Esophagus muscularis mucosa (tissue), 4 donors: ENCODE results near the gene NAV1. TPM values are rescaled to one million over a fixed set of nuclear protein-coding genes. Genes with fewer than 3 reads are reported as not detected.

Experiments used
- DNase-seq: peaks from one replicate; pipeline ENCODE4 v3.0.0-alpha.2; 2017; ENCODE audit errors: extremely low spot score
- H3K27ac ChIP-seq, 4 donors: fragments of 200-600 bp; sonication (generic); replicated peaks in 1 of 4; 1 replicate in 3 of 4; 2 replicates in 1 of 4; pipeline ENCODE4 v1.5.1; 2016 to 2019; ENCODE audit warnings: mild to moderate bottlenecking in 1 of 4
- H3K27me3 ChIP-seq, 4 donors: fragments of 200-600 bp; sonication (generic); one replicate each; pipeline versions ENCODE4 v1.5.1 to v1.6.0; 2016 to 2019
- H3K36me3 ChIP-seq, 4 donors: fragments of 200-600 bp; sonication (generic); one replicate each; pipeline ENCODE4 v1.5.1; 2016 to 2019
- H3K4me1 ChIP-seq, 4 donors: fragments of 200-600 bp; sonication (generic); one replicate each; pipeline ENCODE4 v1.5.1; 2016 to 2019
- H3K4me3 ChIP-seq, 4 donors: fragments of 200-600 bp; sonication (generic); 1 replicate in 2 of 4; 2 replicates in 2 of 4; pipeline ENCODE4 v1.5.1; 2016 to 2019; ENCODE audit warnings: mild to moderate bottlenecking in 4 of 4, moderate library complexity in 1 of 4
- H3K9me3 ChIP-seq, 4 donors: fragments of 200-600 bp; sonication (generic); 1 replicate in 3 of 4; 2 replicates in 1 of 4; pipeline ENCODE4 v1.5.1; 2016 to 2019
- EP300 ChIP-seq: sonication (generic); formaldehyde crosslinking; IDR thresholded peaks from one replicate; pipeline ENCODE4 v1.6.1; 2017; ENCODE audit warnings: antibody characterized with exemption
- POLR2A ChIP-seq: fragments of 450-650 bp; IDR thresholded peaks from one replicate; pipeline ENCODE4 v1.6.1; 2017; ENCODE audit warnings: antibody characterized with exemption, moderate library complexity, mild to moderate bottlenecking, low read depth
- POLR2AphosphoS5 ChIP-seq, 2 donors: sonication (generic); formaldehyde crosslinking; IDR thresholded peaks; one replicate each; pipeline ENCODE4 v1.6.1; 2017; ENCODE audit warnings: antibody characterized with exemption in 2 of 2
- WGBS: methylation state at CpG from one replicate; pipeline ENCODE4 v1.1.5; 2018; 5-methylcytosine and 5-hydroxymethylcytosine counted together
- intact Hi-C: fragments of 100-400 bp; cut with DNase I; formaldehyde crosslinking; loops from one replicate; pipeline ENCODE4 v1.15.1; 2023
- total RNA-seq, 4 donors: library from RNA; depleted of rRNA; stranded (reverse); fragments of >200 nt; gene quantifications; one replicate each; pipeline versions ENCODE4 v1.1.0 to v1.2.1, GENCODE V29; 2016
- TF ChIP-seq, protein P1 (sequence below), 3 experiments: fragments of 200-600 bp in 2 of 3; fragments of 450-650 bp in 1 of 3; sonication (generic) in 2 of 3; IDR thresholded peaks; one replicate each; pipeline ENCODE4 v1.5.1; 2017 to 2019; ENCODE audit warnings: antibody characterized with exemption in 3 of 3, mild to moderate bottlenecking in 2 of 3, moderate library complexity in 1 of 3

NAV1 gene
- total RNA-seq, 4 donors from 2014 or later, result 12.9 to 35.5 (median 21.9) TPM

DNA sequence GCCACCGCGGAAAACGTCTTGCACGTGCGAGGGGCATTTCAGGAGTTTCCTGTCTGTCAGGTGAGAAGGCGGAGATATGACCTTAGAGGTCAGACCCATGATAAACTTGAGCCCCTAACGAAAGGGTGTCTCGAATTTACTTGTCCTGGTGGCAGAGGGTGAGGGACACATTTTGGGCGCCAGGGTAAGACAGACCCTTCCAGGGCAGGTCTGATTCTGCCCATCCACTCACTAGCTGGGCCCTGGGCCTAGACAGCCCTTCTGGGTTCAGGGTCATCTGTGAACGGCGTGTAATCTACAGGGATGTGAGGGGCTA is 31.6 kb upstream of the NAV1 start:
- H3K27ac ChIP-seq, result peak overlapping the region; percentile 93 to 99 (median 97)
- no peak for TF ChIP-seq POLR2A
- no peak for TF ChIP-seq EP300
- no peak for TF ChIP-seq POLR2AphosphoS5 (IDR thresholded peaks at IDR 0.05)
- TF ChIP-seq, protein P1, sequence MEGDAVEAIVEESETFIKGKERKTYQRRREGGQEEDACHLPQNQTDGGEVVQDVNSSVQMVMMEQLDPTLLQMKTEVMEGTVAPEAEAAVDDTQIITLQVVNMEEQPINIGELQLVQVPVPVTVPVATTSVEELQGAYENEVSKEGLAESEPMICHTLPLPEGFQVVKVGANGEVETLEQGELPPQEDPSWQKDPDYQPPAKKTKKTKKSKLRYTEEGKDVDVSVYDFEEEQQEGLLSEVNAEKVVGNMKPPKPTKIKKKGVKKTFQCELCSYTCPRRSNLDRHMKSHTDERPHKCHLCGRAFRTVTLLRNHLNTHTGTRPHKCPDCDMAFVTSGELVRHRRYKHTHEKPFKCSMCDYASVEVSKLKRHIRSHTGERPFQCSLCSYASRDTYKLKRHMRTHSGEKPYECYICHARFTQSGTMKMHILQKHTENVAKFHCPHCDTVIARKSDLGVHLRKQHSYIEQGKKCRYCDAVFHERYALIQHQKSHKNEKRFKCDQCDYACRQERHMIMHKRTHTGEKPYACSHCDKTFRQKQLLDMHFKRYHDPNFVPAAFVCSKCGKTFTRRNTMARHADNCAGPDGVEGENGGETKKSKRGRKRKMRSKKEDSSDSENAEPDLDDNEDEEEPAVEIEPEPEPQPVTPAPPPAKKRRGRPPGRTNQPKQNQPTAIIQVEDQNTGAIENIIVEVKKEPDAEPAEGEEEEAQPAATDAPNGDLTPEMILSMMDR (IDR thresholded peaks at IDR 0.05), result no peak
- H3K27me3 ChIP-seq, result no peaks in the 10 kb centered on the region
- peak overlapping the region; percentile 74 to 88 (median 80) for H3K4me3 ChIP-seq
- H3K36me3 ChIP-seq, result peaks cover 0 to 4% (median 1%) of the 10 kb centered on the region in 4 donors
- 21% methylated on average over 8 of the region's 11 CpGs for WGBS
- H3K9me3 ChIP-seq, result no peaks in the 10 kb centered on the region
- DNase-seq, result no peak
- peaks cover 59 to 84% (median 81%) of the 10 kb centered on the region in 4 donors for H3K4me1 ChIP-seq
- intact Hi-C loops, result no loop called here

DNA sequence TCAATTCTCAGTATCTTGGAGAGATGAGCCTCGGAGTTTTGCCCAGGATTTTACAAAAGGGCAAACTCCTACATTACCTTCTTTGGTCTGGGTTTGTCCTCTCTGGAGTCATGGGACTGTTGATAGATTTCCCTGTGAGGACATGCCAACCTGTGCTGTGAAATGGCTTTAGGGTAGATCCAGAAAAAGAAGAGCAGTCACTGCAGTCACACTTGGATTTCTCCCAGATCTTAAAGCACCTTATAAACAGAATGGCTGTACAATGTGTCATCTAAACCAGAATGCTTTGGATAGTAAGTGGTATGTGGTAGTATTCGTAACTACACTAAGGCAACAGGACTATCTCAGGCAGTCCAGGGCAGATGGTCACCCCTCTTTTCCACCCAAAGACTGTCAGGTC is 30.1 kb upstream of the NAV1 start:
- peak overlapping the region; percentile 93 to 99 (median 97) for H3K27ac ChIP-seq
- H3K4me3 ChIP-seq, result no peak overlapping the region
- intact Hi-C loops, result no loop called here
- H3K27me3 ChIP-seq, result no peaks in the 10 kb centered on the region
- TF ChIP-seq, protein P1 (IDR thresholded peaks at IDR 0.05), result peak in 1 of 3 experiments; percentile 5
- TF ChIP-seq POLR2AphosphoS5 (IDR thresholded peaks at IDR 0.05) (peak in 1 of 2 donors; percentile 73), EP300 (no peak), POLR2A (no peak)
- no peak for DNase-seq
- H3K4me1 ChIP-seq, result peaks cover 54 to 81% (median 75%) of the 10 kb centered on the region in 4 donors
- no peaks in the 10 kb centered on the region for H3K36me3 ChIP-seq
- 59% methylated on average over 2 of the region's 2 CpGs for WGBS
- no peaks in the 10 kb centered on the region for H3K9me3 ChIP-seq

DNA sequence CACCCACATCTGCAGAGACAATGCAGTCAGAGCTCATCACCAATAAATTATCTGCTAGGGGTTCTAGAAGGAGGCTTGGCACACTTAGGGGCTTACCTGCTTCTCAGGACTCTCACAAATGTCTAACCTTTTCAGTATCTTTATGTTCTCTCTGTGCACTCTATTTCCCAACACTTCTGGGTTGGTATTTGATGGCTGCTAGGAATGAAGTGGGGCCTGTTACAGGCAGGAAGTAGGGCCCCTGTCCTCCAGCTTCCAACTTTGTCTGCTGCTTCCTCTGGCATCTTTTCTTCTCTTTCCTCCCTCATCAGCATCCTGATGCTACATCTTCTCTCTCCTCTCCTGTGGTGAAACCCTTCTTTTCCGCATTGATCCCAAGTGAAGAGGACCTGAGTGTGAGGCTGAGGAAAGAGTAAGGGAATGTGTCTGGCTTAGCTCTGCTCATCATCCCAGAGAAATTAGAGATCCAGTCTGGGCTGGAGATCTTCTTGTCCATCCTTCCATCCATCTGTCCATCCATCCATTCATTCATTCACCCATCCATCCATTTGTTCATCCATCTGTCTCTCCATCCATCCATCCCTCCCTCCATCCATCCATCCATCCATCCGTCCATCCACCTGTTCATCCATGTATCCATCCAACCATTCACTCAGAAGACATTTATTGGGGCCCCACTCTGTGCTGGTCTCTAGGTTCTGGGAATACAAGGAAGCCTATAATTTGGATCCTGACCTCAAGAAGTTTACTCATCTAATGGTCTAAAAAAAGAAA is 29.1 kb upstream of the NAV1 start:
- no peak for TF ChIP-seq POLR2AphosphoS5 (IDR thresholded peaks at IDR 0.05)
- TF ChIP-seq, protein P1 (IDR thresholded peaks at IDR 0.05), result no peak
- no peak for TF ChIP-seq POLR2A
- no peak for TF ChIP-seq EP300
- intact Hi-C loops, result no loop called here
- Histone ChIP-seq H3K27me3 (no peaks in the 10 kb centered on the region), H3K27ac (peak overlapping the region; percentile 93 to 99 (median 97)), H3K36me3 (peaks cover 0 to 5% (median 0%) of the 10 kb centered on the region in 4 donors), H3K4me1 (peaks cover 51 to 75% (median 66%) of the 10 kb centered on the region in 4 donors), H3K9me3 (no peaks in the 10 kb centered on the region), H3K4me3 (no peak overlapping the region)
- DNase-seq, result no peak
- WGBS, result 99% methylated on average over 2 of the region's 2 CpGs

DNA sequence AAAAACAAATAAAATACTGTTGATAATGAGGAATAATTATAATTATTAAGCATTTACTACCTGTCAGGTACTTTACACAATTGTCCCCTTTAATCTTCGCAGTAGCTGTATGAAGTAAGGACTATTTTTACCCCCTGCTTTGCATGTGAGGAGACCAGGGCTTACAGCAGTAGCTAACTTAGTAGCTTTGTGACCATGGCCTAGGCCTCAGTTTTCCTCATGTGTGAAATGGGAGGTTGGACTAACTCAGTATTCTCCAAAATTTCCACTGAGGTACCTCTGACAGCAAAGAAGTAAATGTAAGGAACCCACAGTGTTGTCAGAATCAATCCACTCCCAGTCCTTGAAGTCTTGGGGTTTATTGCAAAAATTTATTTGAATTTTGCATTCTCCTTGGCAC is 28.2 kb upstream of the NAV1 start:
- H3K27ac ChIP-seq, result peak overlapping the region; percentile 93 to 99 (median 97)

More for the DNA sequence above, 28.2 kb upstream of the NAV1 start:
- TF ChIP-seq EP300, result no peak
- TF ChIP-seq POLR2AphosphoS5 (IDR thresholded peaks at IDR 0.05), result no peak
- TF ChIP-seq POLR2A, result no peak
- TF ChIP-seq, protein P1 (IDR thresholded peaks at IDR 0.05), result no peak
- Histone ChIP-seq H3K36me3 (peaks cover 0 to 6% (median 0%) of the 10 kb centered on the region in 4 donors), H3K9me3 (no peaks in the 10 kb centered on the region), H3K4me1 (peaks cover 47 to 66% (median 57%) of the 10 kb centered on the region in 4 donors), H3K4me3 (no peak overlapping the region), H3K27me3 (no peaks in the 10 kb centered on the region)
- no peak for DNase-seq
- 96% methylated on average over 1 of the region's 1 CpG for WGBS
- intact Hi-C loops, result no loop called here
